Sciatic nerve (tissue), 2 donors: Measurements from ENCODE around the gene RAB6B. TPM values are rescaled to one million over a fixed set of nuclear protein-coding genes. Genes with fewer than 3 reads are reported as not detected.

Experiments used
- ATAC-seq: fragments of 200-7000 bp; cut with Tn5 transposase; one replicate; pipeline ENCODE4 v1.9.1; 2020; ENCODE audit warnings: mild to moderate bottlenecking, moderate library complexity
- DNase-seq: peaks from one replicate; pipeline ENCODE4 v3.0.0-alpha.2; 2020; ENCODE audit warnings: low spot score
- intact Hi-C: fragments of 100-400 bp; cut with DNase I; formaldehyde crosslinking; loops from one replicate; pipeline ENCODE4 v1.14.2; 2022
- total RNA-seq: library from RNA; stranded (reverse); fragmentation: NEBNext Ultra II Directional; extraction: Animal tissue kit (Norgen Biotek cat#: 25700); gene quantifications from one replicate; pipeline ENCODE4 v1.2.1, GENCODE V29; 2021
- donor health status: DM: no; HTN: no; CAD: no.
- donor health status: DM: no; HTN: no; CAD: no.

RAB6B gene
- total RNA-seq, 1 donor from 2014 or later, result 9.5 TPM

DNA sequence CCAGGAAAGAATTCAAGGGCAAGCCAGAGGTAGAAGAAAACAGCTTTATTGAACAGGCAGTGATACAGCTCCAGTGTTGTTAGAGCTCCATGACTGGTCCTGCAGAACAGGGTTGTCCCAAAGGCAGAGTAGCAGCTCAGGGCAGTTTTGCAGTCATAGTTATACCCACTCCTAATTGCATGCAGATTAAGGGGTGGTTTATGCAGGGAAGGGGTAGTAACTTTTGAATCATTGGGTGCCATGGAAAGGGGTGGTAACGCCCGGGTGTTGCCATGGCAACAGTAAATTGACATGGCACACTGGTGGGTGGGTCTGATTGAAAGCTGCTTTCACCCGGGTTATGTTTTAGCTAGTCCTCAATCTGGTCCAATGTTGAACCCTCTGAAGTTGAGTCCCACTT lies 9.7 kb upstream of the RAB6B start:
- ATAC-seq (no peak), DNase-seq (no peak)
- intact Hi-C loops, result no loop called here

DNA sequence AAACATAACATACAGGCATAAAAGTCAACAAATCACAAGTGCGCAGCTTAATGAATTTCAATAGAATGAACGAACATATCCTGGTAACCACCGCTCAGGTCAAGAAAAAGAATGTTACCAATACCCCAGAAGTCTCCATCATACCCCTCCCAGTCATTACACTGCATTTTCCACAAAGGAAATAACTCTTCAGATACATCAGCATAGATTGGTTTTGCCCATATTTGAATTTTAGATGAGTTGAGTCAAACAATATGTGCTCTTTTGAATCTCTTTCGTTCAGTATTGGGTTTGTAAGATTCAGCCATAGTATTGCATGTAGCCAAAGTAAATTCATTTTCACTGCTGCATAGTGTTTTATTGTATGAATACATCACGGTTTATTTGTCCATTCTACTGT lies 6.2 kb upstream of the RAB6B start:
- ATAC-seq (no peak), DNase-seq (no peak)
- intact Hi-C loops, result no loop called here

- intact Hi-C loops, result no loop called here
Measured at GRCh38 chr3:133901083-133901482, 5.4 kb upstream of the RAB6B start.

DNA sequence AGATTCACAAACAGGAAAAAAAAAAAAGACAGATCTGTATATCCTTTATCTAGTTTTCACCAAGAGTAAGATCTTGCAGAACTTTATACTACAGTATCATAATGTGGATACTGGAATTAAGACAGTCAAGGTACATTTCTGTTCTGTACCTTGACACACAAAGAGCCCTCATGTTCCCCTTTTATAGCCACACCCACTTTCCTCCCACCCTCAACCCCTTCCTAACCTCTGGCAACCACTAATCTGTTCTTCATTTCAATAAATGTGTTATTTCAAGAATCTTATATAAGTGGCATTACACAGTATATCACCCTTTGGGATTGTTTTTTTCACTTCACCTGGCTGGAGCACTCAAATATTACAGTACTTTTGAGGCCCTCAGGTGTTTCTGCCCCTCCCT lies 3.6 kb upstream of the RAB6B start:
- intact Hi-C loops, result no loop called here
- ATAC-seq (no peak), DNase-seq (no peak)

More at GRCh38 chr3:133901083-133901482, 5.4 kb upstream of the RAB6B start:
- ATAC-seq (no peak), DNase-seq (no peak)

GRCh38 chr3:133897547-133897946 lies 1.9 kb upstream of the RAB6B start:
- no peak for DNase-seq

DNA sequence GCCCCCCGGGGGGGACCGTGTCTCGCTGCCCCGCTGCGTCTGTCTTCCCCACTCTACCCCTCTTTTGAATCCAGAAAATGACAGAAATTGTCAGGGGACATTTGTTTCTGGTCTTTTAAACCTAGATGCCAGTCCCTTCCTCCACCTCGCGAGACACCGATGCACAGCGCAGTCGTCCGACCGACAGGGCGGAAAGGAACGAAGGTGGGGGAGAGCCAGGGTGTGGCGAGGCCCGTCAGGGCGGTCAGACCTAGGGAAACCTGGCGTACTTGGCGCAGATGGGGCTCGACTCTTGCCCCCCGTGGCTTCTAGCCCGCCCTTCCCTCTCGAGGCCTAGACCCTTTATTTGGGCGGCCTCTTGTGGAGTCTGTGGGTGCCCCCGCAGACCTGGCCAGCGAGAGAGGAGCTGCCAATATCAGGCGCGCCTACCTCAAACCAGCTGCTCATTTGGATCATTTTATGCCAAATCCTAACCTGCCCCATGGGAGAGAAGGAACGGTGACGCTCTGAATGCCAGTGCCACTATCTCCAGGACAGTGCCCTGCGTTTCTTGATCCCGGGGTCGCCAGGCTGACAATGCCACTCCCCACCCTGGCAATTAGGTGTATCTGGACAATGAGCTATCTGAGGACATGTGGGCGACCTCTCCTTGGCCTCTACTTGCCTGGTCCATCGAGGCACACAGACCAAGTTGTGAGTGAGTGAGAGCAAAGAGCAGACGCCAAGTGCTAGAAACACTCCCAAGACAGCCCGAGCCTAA lies 500 bp upstream of the RAB6B start:
- ATAC-seq (peak; percentile 38), DNase-seq (no peak)
- intact Hi-C loops, result no loop called here

More at GRCh38 chr3:133897547-133897946, 1.9 kb upstream of the RAB6B start:
- ATAC-seq, result no peak
- intact Hi-C loops, result no loop called here

- no peak for DNase-seq
- intact Hi-C loops, result no loop called here
- ATAC-seq, result peak; percentile 13
Measured at GRCh38 chr3:133894353-133895207, 1.1 kb downstream of the RAB6B start.

DNA sequence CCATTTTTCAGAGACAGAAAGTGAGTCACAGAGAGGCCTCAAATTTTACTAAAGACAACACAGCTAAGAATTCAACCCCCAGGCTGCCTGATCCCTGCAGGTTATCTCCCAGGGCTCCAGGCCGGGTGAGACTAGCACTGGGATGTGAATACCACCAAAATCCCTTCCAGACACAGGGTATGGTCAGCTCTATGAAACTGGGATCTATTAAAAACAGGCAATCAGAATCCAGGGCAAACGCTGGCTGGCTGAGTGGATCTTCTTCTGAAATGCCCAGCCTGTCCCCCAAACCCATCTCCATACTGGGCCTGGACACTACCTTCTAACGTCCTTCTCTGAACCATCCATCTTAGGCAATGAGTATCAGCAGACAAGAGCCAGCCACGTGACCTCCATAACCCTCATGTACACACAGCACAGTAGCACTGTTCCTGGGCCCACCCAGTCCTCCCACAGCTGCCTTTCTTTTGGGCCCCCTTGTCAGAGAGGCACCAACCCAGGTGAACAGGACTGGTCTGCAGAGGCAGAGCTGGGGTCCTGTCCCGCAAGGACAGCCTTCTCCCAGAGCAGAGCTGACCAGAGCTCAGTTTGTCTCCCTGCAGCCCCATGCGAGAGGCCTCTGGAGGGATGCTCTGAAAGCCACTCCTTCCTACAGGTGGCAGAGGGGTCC lies 1.9 kb downstream of the RAB6B start:
- ATAC-seq (no peak), DNase-seq (no peak)
- intact Hi-C loops, result no loop called here

- ATAC-seq, result no peak
- no peak for DNase-seq
- intact Hi-C loops, result no loop called here
Measured at GRCh38 chr3:133892541-133893231, 3.0 kb downstream of the RAB6B start.

DNA sequence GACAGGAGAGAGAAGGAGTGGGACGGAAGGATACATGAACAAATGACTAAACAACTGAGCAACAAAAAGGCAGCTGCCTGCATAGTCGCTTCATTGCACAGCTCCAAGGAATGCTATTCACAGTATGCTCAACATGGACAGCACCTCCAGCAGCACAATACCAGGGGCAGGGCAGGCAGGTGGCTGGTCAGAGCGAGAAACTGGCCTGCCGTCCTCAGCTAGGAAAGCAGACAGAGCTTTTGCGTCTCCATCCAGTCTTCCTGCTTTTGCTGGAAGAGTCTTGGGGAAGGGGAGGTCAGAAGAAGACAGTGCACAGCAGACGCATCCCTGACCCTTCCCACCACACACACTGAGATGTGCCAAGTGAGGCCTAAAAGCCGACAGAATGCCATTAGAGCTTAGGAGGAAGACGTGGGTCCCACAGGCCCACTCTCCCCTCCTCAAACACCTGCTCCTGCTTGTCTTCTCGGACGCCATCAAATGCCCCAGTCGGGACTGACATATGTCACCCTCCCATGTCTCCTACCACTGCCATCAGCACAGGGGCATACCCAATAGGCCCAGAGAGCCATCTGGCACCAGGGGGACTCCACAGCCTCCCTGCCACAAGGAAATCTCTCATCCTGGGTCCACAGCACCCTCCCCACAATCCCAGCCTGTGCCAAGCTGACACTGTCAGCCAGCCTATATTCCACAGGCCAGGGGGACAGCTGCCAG lies 3.9 kb downstream of the RAB6B start:
- DNase-seq, result no peak
- intact Hi-C loops, result no loop called here
- ATAC-seq, result no peak

DNA sequence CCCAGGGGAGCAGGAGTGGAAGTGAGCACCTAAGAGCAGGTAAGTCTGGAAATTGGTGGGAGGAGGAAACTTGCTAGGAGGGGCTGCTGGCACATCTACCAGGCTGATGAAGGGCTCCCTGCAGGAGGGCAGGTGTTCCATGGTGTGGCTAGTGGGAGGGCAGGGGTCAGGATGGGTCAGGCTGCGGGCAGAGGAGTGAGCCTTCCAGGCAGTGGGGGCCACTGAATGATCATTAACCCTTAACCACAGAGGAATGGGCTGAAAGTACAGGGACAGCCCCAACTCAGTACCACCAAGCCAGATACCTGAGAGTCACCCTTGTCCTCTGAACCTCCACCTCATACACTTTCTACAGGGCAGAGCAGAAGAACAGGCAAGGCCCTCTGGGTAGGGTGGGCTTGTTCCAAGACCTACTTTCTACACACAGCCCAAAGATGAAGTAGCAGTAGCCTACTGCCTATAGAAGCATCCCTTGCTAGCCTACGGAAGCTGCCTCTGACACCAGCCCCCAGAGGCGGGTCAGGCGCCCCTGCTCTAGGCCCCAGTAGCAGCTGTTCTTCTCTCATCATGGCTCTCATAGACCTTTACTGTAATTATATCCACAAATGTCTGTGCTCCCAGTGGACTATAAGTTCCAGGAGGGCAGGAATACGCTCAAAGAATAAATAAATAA lies 4.6 kb downstream of the RAB6B start:
- DNase-seq, result no peak
- intact Hi-C loops, result no loop called here
- ATAC-seq, result no peak

DNA sequence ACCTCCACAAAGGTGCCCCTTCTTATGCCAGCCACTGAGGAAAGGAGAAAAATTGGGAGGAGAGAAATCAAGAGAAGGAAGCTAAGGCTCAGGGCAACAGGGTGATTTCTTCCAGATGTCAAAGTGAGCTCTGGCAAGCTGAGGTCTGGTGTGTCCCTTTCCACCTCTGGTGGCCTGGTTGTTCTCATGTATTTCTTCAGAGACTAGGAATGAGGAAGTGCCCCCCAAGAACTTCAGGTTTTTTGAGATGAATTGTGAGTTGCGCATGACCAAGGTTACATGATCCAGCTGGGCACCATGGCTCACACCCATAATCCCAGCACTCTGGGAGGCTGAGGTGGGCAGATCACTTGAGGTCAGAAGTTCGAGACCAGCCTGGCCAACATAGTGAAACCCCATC lies 5.6 kb downstream of the RAB6B start:
- no peak for ATAC-seq
- DNase-seq, result no peak
- intact Hi-C loops, result no loop called here

- intact Hi-C loops, result no loop called here
- no peak for ATAC-seq
- no peak for DNase-seq
Measured at GRCh38 chr3:133888726-133889340, 6.8 kb downstream of the RAB6B start.

DNA sequence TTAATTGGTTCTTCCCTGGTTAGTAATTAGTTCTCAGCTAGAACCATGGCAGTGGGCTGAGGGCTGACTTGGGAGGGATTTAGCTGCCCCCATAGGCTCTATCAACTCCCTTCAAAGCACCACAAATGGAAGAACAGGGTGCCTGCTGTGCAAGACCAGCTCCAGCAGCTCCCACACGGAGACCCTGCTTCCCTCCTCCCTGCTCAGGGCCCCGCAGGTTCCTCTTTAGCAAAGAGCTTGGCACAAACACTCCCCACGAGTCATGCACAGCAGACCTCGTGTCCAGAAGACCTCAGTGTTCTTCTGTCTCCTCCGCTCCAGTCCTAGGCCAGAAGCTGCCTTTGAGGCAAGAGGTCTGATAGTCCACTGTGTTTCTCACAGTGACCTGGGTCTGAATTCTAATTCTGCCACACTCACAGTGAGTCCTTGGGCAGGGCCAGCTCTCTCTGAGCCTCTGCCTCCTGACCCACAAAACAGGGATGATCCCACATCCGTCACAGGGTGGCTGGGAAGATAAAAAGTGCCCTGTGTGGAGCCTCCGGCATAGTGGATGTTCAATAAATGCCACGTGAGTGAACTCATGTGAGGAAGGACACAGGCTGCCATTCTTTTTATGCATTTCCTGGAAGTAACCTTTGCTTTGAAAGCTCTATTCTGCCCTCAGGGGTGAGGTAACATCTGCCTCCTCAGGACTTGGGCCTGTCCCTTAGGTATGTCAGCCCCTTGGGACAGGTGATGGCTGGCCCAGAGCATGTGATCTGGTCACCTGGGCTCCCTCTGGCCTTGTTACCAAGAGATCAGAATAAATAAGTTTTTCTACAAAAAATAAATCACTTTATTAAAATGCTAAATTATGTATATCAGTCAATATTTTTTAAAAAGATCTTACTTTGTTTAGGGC lies 7.6 kb downstream of the RAB6B start:
- intact Hi-C loops, result no loop called here
- DNase-seq (no peak), ATAC-seq (no peak)

DNA sequence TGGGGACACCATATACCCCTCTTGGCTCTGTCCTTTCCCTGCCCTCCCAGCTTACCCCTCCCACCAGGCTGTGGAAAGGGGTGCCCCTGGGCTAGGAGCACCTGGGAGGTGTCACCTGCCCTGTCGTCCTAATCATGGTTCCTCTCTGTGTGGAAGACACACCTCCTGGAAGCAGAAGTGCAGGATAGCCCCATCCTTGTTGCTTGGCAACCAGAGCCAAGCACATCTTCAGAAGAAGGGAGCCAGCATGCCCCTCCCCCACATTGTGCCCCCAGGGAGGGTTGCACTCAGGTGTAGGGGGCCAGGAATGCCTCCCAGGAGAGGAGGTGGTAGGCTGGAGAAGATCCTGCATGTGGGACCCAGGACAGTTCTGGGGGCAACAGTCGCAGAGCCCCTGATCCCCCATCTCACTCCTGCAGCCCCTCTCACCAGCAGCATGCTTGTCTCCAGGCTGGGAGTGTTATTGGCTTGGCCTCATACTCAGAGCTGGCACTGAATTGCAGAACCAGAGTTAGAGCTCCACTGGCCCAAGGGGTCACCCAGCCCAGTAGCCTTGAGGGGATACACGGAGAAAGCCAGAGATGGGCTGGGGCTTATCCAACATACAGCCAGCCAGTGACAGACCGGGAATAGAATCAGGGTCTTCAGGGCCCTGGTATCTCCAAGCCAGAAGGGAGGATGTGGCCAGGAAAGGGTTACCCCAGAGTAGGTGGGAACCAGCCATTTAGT lies 8.4 kb downstream of the RAB6B start:
- intact Hi-C loops, result no loop called here
- DNase-seq (no peak), ATAC-seq (no peak)

DNA sequence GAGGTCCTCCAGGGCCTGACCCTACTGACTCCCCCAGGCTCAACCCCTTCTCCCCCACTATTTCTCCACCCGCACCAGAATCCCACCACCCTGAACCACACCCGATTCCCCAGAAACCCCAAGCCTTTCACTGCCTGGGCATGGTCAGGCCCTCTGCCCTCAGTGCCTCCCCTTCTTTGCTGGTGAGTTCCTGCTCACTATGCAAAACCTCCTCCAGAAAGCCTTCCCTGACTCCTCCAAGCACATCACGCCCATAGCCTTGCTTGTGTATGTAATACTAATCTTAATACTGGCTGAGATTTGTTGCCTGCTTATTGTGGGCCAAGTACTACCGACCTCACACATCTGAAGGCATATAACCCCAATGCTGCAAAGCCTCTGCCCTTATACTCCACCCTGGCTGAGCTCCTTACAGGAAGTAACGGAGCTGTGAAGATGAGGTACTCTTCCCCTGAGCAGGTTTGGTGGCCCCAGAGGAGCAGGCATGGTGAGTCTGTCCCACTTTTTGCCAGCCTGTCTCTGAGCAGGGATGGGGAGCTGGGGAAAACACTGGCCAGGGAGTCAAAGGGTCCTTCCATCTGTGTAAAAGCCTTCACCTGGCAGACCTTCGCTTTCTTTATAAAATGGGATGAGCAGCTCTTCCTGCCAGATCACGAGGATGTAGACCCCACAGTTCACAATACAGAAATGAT lies 9.5 kb downstream of the RAB6B start:
- intact Hi-C loops, result no loop called here
- ATAC-seq (no peak), DNase-seq (no peak)
